K562 (cell line): ENCODE measurements around the gene PRXL2A. TPM values are rescaled to one million over a fixed set of nuclear protein-coding genes. Genes with fewer than 3 reads are reported as not detected.
A peak's percentile ranks its signal among the peaks of the same experiment; 100 is the strongest.

Experiments
- ATAC-seq: fragments of 200-7000 bp; cut with Tn5 transposase; 3 replicates; pipeline ENCODE4 v1.9.1; 2020; ENCODE audit warnings: moderate library complexity
- BruUV-seq: library from RNA; stranded (reverse); fragments of 400-500 nt; replicated peaks from 2 replicates; lab custom pipeline; 2021; lab: Mats Ljungman, UMichigan
- CTCF ChIA-PET: fragments of 300-600 bp; formaldehyde crosslinking; extraction: SDS; loops from one replicate; lab custom pipeline; 2021; ENCODE audit warnings: low intra/inter-chr PET ratio; lab: Yijun Ruan, JAX
- POLR2A ChIA-PET: fragments of 300-600, 350-650 bp; sonication (Branson Sonifier 250); formaldehyde crosslinking; extraction: SDS; loops from one replicate; lab custom pipeline; 2021; ENCODE audit warnings: antibody characterized with exemption, inconsistent platforms; lab: Yijun Ruan, JAX
- DNase-seq, 4 experiments: peaks; one replicate each; pipeline versions ENCODE4 v3.0.0 to v3.0.0-alpha.2; 2011 to 2018; ENCODE audit warnings: low spot score in 3 of 4, mixed read lengths in 3 of 4; ENCODE audit errors: extremely low read depth in 1 of 4
- FAIRE-seq: peaks from 2 replicates; lab custom pipeline; 2011; peaks lifted over from hg19 to GRCh38; lab: Jason Lieb, UNC
- H2AFZ ChIP-seq: 2 replicates; pipeline ENCODE4 v1.6.0; 2011; ENCODE audit warnings: low read depth, low read length, control low read depth, inconsistent platforms
- H3K27ac ChIP-seq: fragments of 200-600 bp; 3 replicates; pipeline ENCODE4 v1.8.0; 2011; ENCODE audit warnings: low read depth, mild to moderate bottlenecking, control low read depth, inconsistent platforms, low read length, moderate library complexity, mixed read lengths; ENCODE audit errors: extremely low read depth
- H3K27me3 ChIP-seq, 2 experiments: fragments of 300-600 bp in 1 of 2; 2 replicates in 1 of 2; 3 replicates in 1 of 2; pipeline versions ENCODE4 v1.6.0 to v1.8.0; 2011; ENCODE audit warnings: inconsistent platforms in 2 of 2, low read length in 2 of 2, mild to moderate bottlenecking in 1 of 2, mixed read lengths in 1 of 2, moderate library complexity in 1 of 2; ENCODE audit not compliant: control insufficient read depth in 2 of 2, insufficient read depth in 2 of 2
- H3K36me3 ChIP-seq: fragments of 300-600 bp; 3 replicates; pipeline ENCODE4 v1.8.0; 2011; ENCODE audit warnings: mild to moderate bottlenecking, low read length, inconsistent platforms; ENCODE audit not compliant: control insufficient read depth, insufficient read depth
- H3K4me1 ChIP-seq, 2 experiments: fragments of 200-600 bp in 1 of 2; replicated peaks in 1 of 2; 2 replicates in 1 of 2; 3 replicates in 1 of 2; pipeline versions ENCODE4 v1.5.1 to v1.8.0; 2011; ENCODE audit warnings: inconsistent platforms in 2 of 2, low read length in 2 of 2, mild to moderate bottlenecking in 1 of 2, mixed read lengths in 1 of 2, moderate library complexity in 1 of 2; ENCODE audit not compliant: control insufficient read depth in 2 of 2, insufficient read depth in 2 of 2
- H3K4me2 ChIP-seq: 2 replicates; pipeline ENCODE4 v1.6.1; 2011; ENCODE audit warnings: low read length, control low read depth, inconsistent platforms, mixed read lengths; ENCODE audit not compliant: insufficient read depth
- H3K4me3 ChIP-seq: fragments of 200-600 bp; sonication (generic), shearing (Covaris generic); 2 replicates; pipeline ENCODE4 v1.5.1; 2016; ENCODE audit warnings: control low read depth, inconsistent platforms
- H3K79me2 ChIP-seq: fragments of 200-600 bp; 3 replicates; pipeline ENCODE4 v1.8.0; 2011; ENCODE audit warnings: low read length, inconsistent platforms; ENCODE audit not compliant: control insufficient read depth, insufficient read depth
- H3K9ac ChIP-seq, 2 experiments: 2 replicates each; pipeline versions ENCODE4 v1.6.0 to v1.6.1; 2011; ENCODE audit warnings: low read depth in 2 of 2, low read length in 2 of 2, control low read depth in 1 of 2, inconsistent platforms in 1 of 2, mild to moderate bottlenecking in 1 of 2, mixed read lengths in 1 of 2; ENCODE audit not compliant: insufficient read depth in 1 of 2
- H3K9me1 ChIP-seq: one replicate; pipeline ENCODE4 v1.6.0; 2011; ENCODE audit warnings: inconsistent platforms, mild to moderate bottlenecking, low read length, moderate library complexity; ENCODE audit not compliant: control insufficient read depth, insufficient read depth
- H3K9me3 ChIP-seq: replicated peaks from 2 replicates; pipeline ENCODE4 v1.5.1; 2011; ENCODE audit warnings: low read depth, low read length, inconsistent platforms; ENCODE audit not compliant: control insufficient read depth, insufficient read depth
- H4K20me1 ChIP-seq: replicated peaks from 2 replicates; pipeline ENCODE4 v1.6.1; 2011; ENCODE audit warnings: low read length, inconsistent platforms, mixed read lengths; ENCODE audit not compliant: control insufficient read depth, insufficient read depth
- CCAR2 ChIP-seq: fragments of 200-400 bp; formaldehyde crosslinking; IDR thresholded peaks from 2 replicates; pipeline ENCODE4 v1.6.1; 2017; ENCODE audit warnings: mild to moderate bottlenecking, low read depth, low read length
- ERF ChIP-seq: fragments of 450-650 bp; formaldehyde crosslinking; IDR thresholded peaks from 2 replicates; pipeline ENCODE4 v1.4.0; 2020; ENCODE audit warnings: mild to moderate bottlenecking, mixed read lengths
- MEF2A ChIP-seq: IDR thresholded peaks from 2 replicates; pipeline ENCODE4 v1.6.1; 2011; ENCODE audit warnings: low read depth, mild to moderate bottlenecking, low read length, moderate library complexity; ENCODE audit not compliant: control insufficient read depth
- OTX1 ChIP-seq: fragments of 450-650 bp; formaldehyde crosslinking; IDR thresholded peaks from 2 replicates; pipeline ENCODE4 v1.4.0; 2022; ENCODE audit warnings: mild to moderate bottlenecking
- ZBTB2 ChIP-seq: fragments of 450-650 bp; IDR thresholded peaks from 2 replicates; pipeline ENCODE4 v1.6.1; 2016; ENCODE audit warnings: antibody characterized with exemption
- ZNF311 ChIP-seq: fragments of 250-450 bp; sonication (Bioruptor Pico); IDR thresholded peaks from 2 replicates; pipeline ENCODE4 v1.4.0; 2020; ENCODE audit warnings: mild to moderate bottlenecking, moderate library complexity
- ZNF316 ChIP-seq: fragments of 450-650 bp; IDR thresholded peaks from 2 replicates; pipeline ENCODE4 v1.6.1; 2016
- ZNF696 ChIP-seq: fragments of 250-450 bp; sonication (Bioruptor Pico); conservative IDR thresholded peaks from 2 replicates; pipeline ENCODE4 v1.4.0; 2020; ENCODE audit warnings: mild to moderate bottlenecking, moderate library complexity
- ZNF75A ChIP-seq: fragments of 450-650 bp; formaldehyde crosslinking; IDR thresholded peaks from 2 replicates; pipeline ENCODE4 v1.4.0; 2020; ENCODE audit warnings: mild to moderate bottlenecking
- WGBS: fragments of 100-300 bp; shearing (Covaris generic); methylation state at CpG from one replicate; pipeline ENCODE4 v1.1.6; 2016; ENCODE audit warnings: low coverage, mixed read lengths; ENCODE audit not compliant: insufficient coverage; ENCODE audit errors: missing lambda C conversion rate; 5-methylcytosine and 5-hydroxymethylcytosine counted together
- in situ Hi-C: fragments of 300-500 bp; cut with MboI; formaldehyde crosslinking; loops from 4 replicates; pipeline ENCODE4 v1.15.0; 2018; ENCODE audit warnings: inconsistent platforms, mixed read lengths
- intact Hi-C: fragments of 100-400 bp; cut with micrococcal nuclease; formaldehyde crosslinking; loops from 2 replicates; pipeline ENCODE4 v1.14.2; 2022
- polyA plus RNA-seq, 8 experiments: library from polyadenylated mRNA; depleted of rRNA in 4 of 8; stranded (reverse) in 5 of 8; unstranded in 3 of 8; fragments of >200 nt; fragmentation: Nextera tagmentation in 2 of 8; fragmentation: Illumina TruSeq in 1 of 8; extraction: Ambion mirVana in 2 of 8; extraction: Trizol in 1 of 8; gene quantifications; 2 replicates each; pipeline versions ENCODE4 v1.2.1 to v1.2.3, GENCODE V29; 2011 to 2014; ENCODE audit warnings: inconsistent platforms in 1 of 8, missing spikeins in 1 of 8
- total RNA-seq, 7 experiments: library from RNA; depleted of rRNA in 6 of 7; stranded (reverse); fragments of >200 nt in 6 of 7; fragmentation: Illumina TruSeq in 2 of 7; extraction: Trizol in 2 of 7; gene quantifications; 2 replicates each; pipeline versions ENCODE4 v1.2.1 to v1.2.3, GENCODE V29; 2011 to 2021; ENCODE audit warnings: low replicate concordance in 1 of 7

Gene PRXL2A
- total and polyA plus RNA-seq, 9 of the 15 experiments (the other 6 are each of a cell fraction or from before 2014, with no cell fraction given), result 0.14 to 1.2 (median 0.75) TPM

GRCh38 chr10:80411681-80412220 lies 3.4 kb downstream of the PRXL2A start:
- in situ Hi-C loops (no loop called here), intact Hi-C loops (no loop called here)
- ChIA-PET POLR2A (interaction anchor here (0.6 to 2.1 kb wide), 5 partner anchors 8 to 362 kb away, joined by 3 to 5 read pairs (median 3); no protein-coding TSS in a partner anchor), CTCF (no interaction called here)
- TF ChIP-seq ZNF696 (no peak), ZNF316 (0 out of 2 replicates have a peak, but pooled peaks have one; percentile 6)
- H3K4me2 ChIP-seq, result no peak overlapping the region
- no peak for FAIRE-seq
- H3K36me3 ChIP-seq, result no peaks in the 10 kb centered on the region
- H4K20me1 ChIP-seq, result no peaks in the 10 kb centered on the region
- DNase-seq, result no peak
- H3K9ac ChIP-seq, result no peak overlapping the region
- H2AFZ ChIP-seq, result no peak overlapping the region
- 13% methylated on average over 1 of the region's 1 CpG for WGBS
- H3K27ac ChIP-seq, result no peak overlapping the region
- no TSS peak for BruUV-seq
- H3K4me1 ChIP-seq, result peaks cover 21 to 26% of the 10 kb centered on the region in 2 experiments
- H3K4me3 ChIP-seq, result no peak overlapping the region
- H3K79me2 ChIP-seq, result no peaks in the 10 kb centered on the region
- ATAC-seq, result no peak
- no peaks in the 10 kb centered on the region for H3K9me1 ChIP-seq
- no peaks in the 10 kb centered on the region for H3K9me3 ChIP-seq
- peaks cover 6 to 32% of the 10 kb centered on the region in 2 experiments; a peak in 3 of 5 replicates for H3K27me3 ChIP-seq

GRCh38 chr10:80412486-80412885 lies 4.1 kb downstream of the PRXL2A start:
- Histone ChIP-seq H3K4me2 (no peak overlapping the region), H2AFZ (no peak overlapping the region), H3K9ac (no peak overlapping the region), H3K9me3 (no peaks in the 10 kb centered on the region), H3K9me1 (no peaks in the 10 kb centered on the region), H4K20me1 (no peaks in the 10 kb centered on the region), H3K27ac (no peak overlapping the region), H3K79me2 (no peaks in the 10 kb centered on the region), H3K27me3 (peaks cover 2 to 26% of the 10 kb centered on the region in 2 experiments; a peak in 3 of 5 replicates), H3K36me3 (no peaks in the 10 kb centered on the region), H3K4me1 (peaks cover 21 to 26% of the 10 kb centered on the region in 2 experiments), H3K4me3 (no peak overlapping the region)
- CTCF ChIA-PET, result no interaction called here
- TF ChIP-seq ZBTB2, result no peak
- TF ChIP-seq MEF2A, result no peak
- no peak for TF ChIP-seq ZNF75A (CRISPR knock-in tag)
- TF ChIP-seq ZNF311 (CRISPR knock-in tag), result no peak
- TF ChIP-seq CCAR2, result no peak
- no peak for TF ChIP-seq OTX1 (CRISPR knock-in tag)
- TF ChIP-seq ERF (CRISPR knock-in tag), result no peak
- no TSS peak for BruUV-seq
- POLR2A ChIA-PET, result interaction anchor here (2.1 kb wide), 1 partner anchor 8 kb away, joined by 5 read pairs; no protein-coding TSS in a partner anchor
- no peak for DNase-seq
- no peak for ATAC-seq
- in situ Hi-C loops, result no loop called here
- FAIRE-seq, result no peak
- intact Hi-C loops, result no loop called here
- WGBS, result 34% methylated on average over 5 of the region's 5 CpGs
